IMR-90 (cell line): ENCODE data around the gene PGBD1. TPM values are rescaled to one million over a fixed set of nuclear protein-coding genes. Genes with fewer than 3 reads are reported as not detected.

ENCODE experiments used
- ATAC-seq: fragments of 200-7000 bp; cut with Tn5 transposase; 2 replicates; pipeline ENCODE4 v1.9.1; 2020; ENCODE audit warnings: low read depth, mild to moderate bottlenecking, moderate library complexity
- BruUV-seq: library from RNA; stranded (reverse); fragments of 400-500 nt; replicated peaks from 2 replicates; lab custom pipeline; 2021; lab: Mats Ljungman, UMichigan
- CTCF ChIA-PET: fragments of 300-600 bp; formaldehyde crosslinking; extraction: SDS; loops from one replicate; lab custom pipeline; 2021; ENCODE audit warnings: antibody characterized with exemption; lab: Yijun Ruan, JAX
- POLR2A ChIA-PET: fragments of 300-600 bp; sonication (Branson Sonifier 250); formaldehyde crosslinking; loops from one replicate; lab custom pipeline; 2022; ENCODE audit warnings: antibody characterized with exemption; ENCODE audit not compliant: unreplicated experiment; lab: Charles Lee
- DNase-seq: peaks from one replicate; pipeline ENCODE4 v3.0.0; 2013
- H2AFZ ChIP-seq: replicated peaks from 2 replicates; pipeline ENCODE3; 2013; ENCODE audit warnings: low read length, mild to moderate bottlenecking; ENCODE audit not compliant: poor library complexity
- H2AK5ac ChIP-seq: 2 replicates; pipeline ENCODE4 v1.6.1; 2013; ENCODE audit warnings: low read depth, low read length, inconsistent platforms
- H2AK9ac ChIP-seq: replicated peaks from 2 replicates; pipeline ENCODE3; 2013; ENCODE audit warnings: mild to moderate bottlenecking, low read depth, low read length, moderate library complexity; ENCODE audit not compliant: poor library complexity
- H2BK120ac ChIP-seq: 2 replicates; pipeline ENCODE4 v1.6.1; 2013; ENCODE audit warnings: low read depth, low read length, inconsistent platforms
- H2BK15ac ChIP-seq: 3 replicates; pipeline ENCODE4 v1.6.1; 2013; ENCODE audit warnings: low read depth, low read length, inconsistent platforms
- H2BK20ac ChIP-seq: 2 replicates; pipeline ENCODE4 v1.6.1; 2013; ENCODE audit warnings: low read depth, mild to moderate bottlenecking, inconsistent platforms, low read length, moderate library complexity
- H2BK5ac ChIP-seq: 2 replicates; pipeline ENCODE4 v1.6.1; 2013; ENCODE audit warnings: mild to moderate bottlenecking, low read depth, low read length, inconsistent platforms; ENCODE audit not compliant: poor library complexity, severe bottlenecking
- H3K14ac ChIP-seq: replicated peaks from 2 replicates; pipeline ENCODE4 v1.6.1; 2013; ENCODE audit warnings: low read depth, low read length, inconsistent platforms
- H3K18ac ChIP-seq: 2 replicates; pipeline ENCODE4 v1.6.1; 2013; ENCODE audit warnings: low read depth, low read length, control low read depth
- H3K23ac ChIP-seq: 2 replicates; pipeline ENCODE4 v1.6.1; 2013; ENCODE audit warnings: low read depth, low read length, inconsistent platforms
- H3K27ac ChIP-seq: 2 replicates; pipeline ENCODE4 v1.5.1; 2013; ENCODE audit warnings: mild to moderate bottlenecking, control low read depth, low read length; ENCODE audit not compliant: insufficient read depth
- H3K27me3 ChIP-seq: 2 replicates; pipeline ENCODE4 v1.6.1; 2013; ENCODE audit warnings: low read length; ENCODE audit not compliant: control insufficient read depth, insufficient read depth
- H3K36me3 ChIP-seq: 2 replicates; pipeline ENCODE4 v1.6.1; 2013; ENCODE audit warnings: low read length, mixed read lengths; ENCODE audit not compliant: control insufficient read depth, insufficient read depth
- H3K4ac ChIP-seq: 2 replicates; pipeline ENCODE4 v1.6.1; 2013; ENCODE audit warnings: low read depth, low read length, inconsistent platforms
- H3K4me1 ChIP-seq: 2 replicates; pipeline ENCODE4 v1.6.1; 2013; ENCODE audit warnings: low read length, mixed read lengths; ENCODE audit not compliant: control insufficient read depth, insufficient read depth
- H3K4me2 ChIP-seq: 2 replicates; pipeline ENCODE4 v1.6.1; 2013; ENCODE audit warnings: low read depth, mild to moderate bottlenecking, control low read depth, low read length, moderate library complexity
- H3K4me3 ChIP-seq: 2 replicates; pipeline ENCODE4 v1.5.1; 2013; ENCODE audit warnings: low read depth, mild to moderate bottlenecking, control low read depth, low read length, moderate library complexity; ENCODE audit not compliant: insufficient read depth
- H3K56ac ChIP-seq: 2 replicates; pipeline ENCODE4 v1.6.1; 2013; ENCODE audit warnings: low read length, inconsistent platforms; ENCODE audit not compliant: insufficient read depth; ENCODE audit errors: extremely low read depth
- H3K79me1 ChIP-seq, 2 experiments: 2 replicates each; pipeline ENCODE4 v1.6.1; 2013; ENCODE audit warnings: low read length in 2 of 2, inconsistent platforms in 1 of 2, low read depth in 1 of 2
- H3K9ac ChIP-seq: 2 replicates; pipeline ENCODE4 v1.6.1; 2013; ENCODE audit warnings: low read depth, low read length, control low read depth
- H3K9me1 ChIP-seq: 2 replicates; pipeline ENCODE4 v1.6.1; 2013; ENCODE audit warnings: low read length, inconsistent platforms; ENCODE audit not compliant: insufficient read depth
- H3K9me3 ChIP-seq: 2 replicates; pipeline ENCODE4 v1.6.1; 2013; ENCODE audit warnings: low read length; ENCODE audit not compliant: control insufficient read depth, insufficient read depth
- H4K20me1 ChIP-seq: 2 replicates; pipeline ENCODE4 v1.6.1; 2013; ENCODE audit warnings: low read length, inconsistent platforms; ENCODE audit not compliant: insufficient read depth
- H4K5ac ChIP-seq: 2 replicates; pipeline ENCODE4 v1.6.1; 2013; ENCODE audit warnings: mild to moderate bottlenecking, low read depth, low read length, control low read depth
- H4K8ac ChIP-seq, 2 experiments: 2 replicates each; pipeline ENCODE4 v1.6.1; 2013; ENCODE audit warnings: low read depth in 2 of 2, low read length in 2 of 2, control low read depth in 1 of 2, inconsistent platforms in 1 of 2
- H4K91ac ChIP-seq: 2 replicates; pipeline ENCODE4 v1.6.1; 2013; ENCODE audit warnings: low read depth, low read length, inconsistent platforms; ENCODE audit not compliant: insufficient read depth
- CEBPB ChIP-seq: IDR thresholded peaks from 2 replicates; pipeline ENCODE4 v1.6.1; 2012; ENCODE audit warnings: low read depth, low read length, improper control_type of control experiment
- CHD1 ChIP-seq: IDR thresholded peaks from 2 replicates; pipeline ENCODE4 v1.6.1; 2012; ENCODE audit warnings: low read depth, low read length, improper control_type of control experiment
- CTCF ChIP-seq: conservative IDR thresholded peaks from 2 replicates; pipeline ENCODE4 v1.5.1; 2012; ENCODE audit warnings: mild to moderate bottlenecking, low read depth, low read length, improper control_type of control experiment
- FOS ChIP-seq: fragments of 150-350 bp; IDR thresholded peaks from 2 replicates; pipeline ENCODE4 v1.6.1; 2016; ENCODE audit warnings: low read depth, low read length
- MAFK ChIP-seq: IDR thresholded peaks from 2 replicates; pipeline ENCODE4 v1.6.1; 2012; ENCODE audit warnings: low read depth, low read length, improper control_type of control experiment
- MAZ ChIP-seq: IDR thresholded peaks from 2 replicates; pipeline ENCODE4 v1.6.1; 2012; ENCODE audit warnings: low read depth, mild to moderate bottlenecking, low read length, improper control_type of control experiment, moderate library complexity, borderline replicate concordance
- MXI1 ChIP-seq: IDR thresholded peaks from 2 replicates; pipeline ENCODE4 v1.6.1; 2012; ENCODE audit warnings: low read depth, mild to moderate bottlenecking, low read length, moderate library complexity, borderline replicate concordance
- RAD21 ChIP-seq: IDR thresholded peaks from 2 replicates; pipeline ENCODE4 v1.6.1; 2012; ENCODE audit warnings: low read length, improper control_type of control experiment
- SMC3 ChIP-seq: fragments of 150-350 bp; IDR thresholded peaks from 2 replicates; pipeline ENCODE4 v1.6.1; 2016; ENCODE audit warnings: low read depth, mild to moderate bottlenecking, antibody characterized with exemption, low read length, moderate library complexity
- dilution Hi-C: fragments of 300-500 bp; cut with HindIII; formaldehyde crosslinking; loops from one replicate; pipeline ENCODE4 v1.14.3; 2018; ENCODE audit warnings: low sequenced_read_pairs; ENCODE audit not compliant: unreplicated experiment
- in situ Hi-C: fragments of 300-500 bp; cut with MboI; formaldehyde crosslinking; loops from 3 replicates; pipeline ENCODE4 v1.14.3; 2019; ENCODE audit warnings: low sequenced_read_pairs, inconsistent platforms, mixed read lengths
- intact Hi-C: fragments of 100-400 bp; cut with micrococcal nuclease; formaldehyde crosslinking; loops from 2 replicates; pipeline ENCODE4 v1.10.0; 2022
- polyA plus RNA-seq, 3 experiments: library from polyadenylated mRNA; depleted of rRNA; stranded (reverse); fragments of >200 nt; gene quantifications; 2 replicates each; pipeline ENCODE4 v1.2.3, GENCODE V29; 2012; ENCODE audit warnings: low replicate concordance in 1 of 3
- total RNA-seq: library from RNA; depleted of rRNA; stranded (reverse); fragments of >200 nt; gene quantifications from 2 replicates; pipeline ENCODE4 v1.2.3, GENCODE V29; 2012

The PGBD1 gene
- total and polyA plus RNA-seq, 2 of the 4 experiments (the other 2 are of a cell fraction), result 3.9 to 6.3 TPM

GRCh38 chr6:28274888-28275287 is 6.5 kb upstream of the PGBD1 start:
- Histone ChIP-seq H4K8ac (no peak overlapping the region), H4K5ac (no peak overlapping the region), H3K18ac (no peak overlapping the region), H3K4me2 (no peak overlapping the region), H2AK5ac (no peak overlapping the region), H3K14ac (no peak overlapping the region), H3K4me1 (no peaks in the 10 kb centered on the region), H2AFZ (no peak overlapping the region), H2AK9ac (no peak overlapping the region), H2BK15ac (no peak overlapping the region), H3K9ac (no peak overlapping the region), H2BK120ac (no peak overlapping the region), H3K23ac (no peak overlapping the region), H3K56ac (no peak overlapping the region), H3K9me3 (no peaks in the 10 kb centered on the region), H3K9me1 (peaks cover 3% of the 10 kb centered on the region), H2BK20ac (no peak overlapping the region), H3K4me3 (no peak overlapping the region), H3K36me3 (peaks cover 25% of the 10 kb centered on the region), H4K91ac (no peak overlapping the region), H4K20me1 (no peaks in the 10 kb centered on the region), H3K79me1 (peaks cover 10 to 13% of the 10 kb centered on the region in 2 experiments), H3K27me3 (no peaks in the 10 kb centered on the region), H3K4ac (no peak overlapping the region), H3K27ac (no peak overlapping the region), H2BK5ac (no peak overlapping the region)
- POLR2A ChIA-PET, result no interaction called here
- BruUV-seq, result no TSS peak
- intact Hi-C loops (no loop called here), dilution Hi-C loops (no loop called here), in situ Hi-C loops (no loop called here)
- CTCF ChIA-PET, result no interaction called here
- ATAC-seq, result no peak
- DNase-seq, result no peak
- no peak for TF ChIP-seq FOS
- TF ChIP-seq MAFK, result no peak
- no peak for TF ChIP-seq CEBPB
- no peak for TF ChIP-seq MAZ
- no peak for TF ChIP-seq CHD1
- no peak for TF ChIP-seq SMC3
- TF ChIP-seq MXI1, result no peak
- no peak for TF ChIP-seq RAD21
- TF ChIP-seq CTCF, result no peak
